Measurements from ENCODE around the gene TXNRD1. TPM values are rescaled to one million over a fixed set of nuclear protein-coding genes. Genes with fewer than 3 reads are reported as not detected.
A peak's percentile ranks its signal among the peaks of the same experiment; 100 is the strongest.

The TXNRD1 gene
- total and polyA plus RNA-seq, 2 of the 8 experiments (the other 6 are each of a cell fraction or from before 2014, with no cell fraction given) = 56.8 to 127 TPM

DNA sequence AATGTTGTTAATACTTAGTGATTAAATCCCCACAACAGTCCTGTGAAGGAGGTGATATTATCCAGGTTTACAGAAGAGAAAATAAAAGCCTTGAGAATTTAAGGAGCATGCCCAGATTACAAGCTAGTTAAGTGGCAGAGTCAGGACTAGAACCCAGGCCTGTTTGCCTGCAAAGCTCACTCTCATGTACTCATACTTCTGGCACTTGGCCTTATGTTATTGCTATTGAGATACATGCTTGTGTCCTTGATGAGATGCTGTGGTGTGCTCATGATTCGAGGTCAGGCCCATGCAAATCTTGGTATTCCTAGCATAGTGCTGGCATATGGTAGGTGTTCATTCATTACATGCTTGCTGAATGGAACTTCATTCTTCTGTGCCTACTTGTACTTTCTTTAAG, 80.4 kb downstream of the TXNRD1 start:
- Histone ChIP-seq H3K4me2 (ENCODE audit: insufficient read depth in 1 of 2, low read depth in 2 of 2, low read length in 2 of 2) (no peak overlapping the region), H3K27ac (ENCODE audit: low read depth, low read length) (no peak overlapping the region), H2BK20ac (ENCODE audit: low read length) (no peak overlapping the region), H4K20me1 (replicated peaks in 1 of 2; ENCODE audit: control insufficient read depth in 1 of 2, insufficient read depth in 2 of 2, low read length in 2 of 2) (peaks cover 8 to 20% of the 10 kb centered on the region in 2 experiments), H2AK5ac (ENCODE audit: low read depth, low read length) (no peak overlapping the region), H3K9ac (replicated peaks in 1 of 4; ENCODE audit: extremely low read depth in 1 of 4, low read depth in 3 of 4, low read length in 3 of 4) (no peak overlapping the region), H3K4me3 (ENCODE audit: extremely low read depth in 1 of 4, insufficient read depth in 2 of 4, low read depth in 3 of 4, low read length in 4 of 4) (no peak overlapping the region), H3K4ac (replicated peaks; ENCODE audit: insufficient read length, low read depth, low read length) (no peak overlapping the region), H3K79me2 (ENCODE audit: control insufficient read depth in 1 of 2, insufficient read depth in 2 of 2, low read length in 2 of 2) (peaks cover 15 to 80% of the 10 kb centered on the region in 2 experiments), H3K23me2 (ENCODE audit: low read depth, low read length) (no peaks in the 10 kb centered on the region; the same call in 1 of the 2 replicates), H3K18ac (ENCODE audit: extremely low read depth, low read length) (no peak overlapping the region), H3K79me1 (ENCODE audit: low read depth, low read length) (peaks cover 3% of the 10 kb centered on the region), H2BK15ac (ENCODE audit: low read length) (no peak overlapping the region), H4K91ac (replicated peaks; ENCODE audit: insufficient read length, low read length) (no peak overlapping the region), H2BK120ac (replicated peaks; ENCODE audit: low read depth, low read length) (no peak overlapping the region), H3K27me3 (replicated peaks in 1 of 4; ENCODE audit: control insufficient read depth in 3 of 4, extremely low read depth in 1 of 4, insufficient read depth in 3 of 4, low read length in 3 of 4) (no peaks in the 10 kb centered on the region), H3K23ac (ENCODE audit: insufficient read length) (no peak overlapping the region), H2AFZ (ENCODE audit: low read length) (no peak overlapping the region), H3K9me3 (ENCODE audit: insufficient read depth in 2 of 2, low read depth in 1 of 2, low read length in 1 of 2) (no peaks in the 10 kb centered on the region), H3K14ac (ENCODE audit: insufficient read length) (no peak overlapping the region), H2BK5ac (ENCODE audit: low read depth, low read length) (no peak overlapping the region), H3K36me3 (ENCODE audit: control insufficient read depth in 2 of 4, insufficient read depth in 4 of 4, low read length in 3 of 4) (peaks cover 4 to 36% (median 10%) of the 10 kb centered on the region in 4 experiments; a peak in 7 of 8 replicates), H3K4me1 (replicated peaks in 1 of 4; ENCODE audit: control insufficient read depth in 3 of 4, insufficient read depth in 4 of 4, low read length in 3 of 4) (peaks cover 0 to 5% (median 1%) of the 10 kb centered on the region in 4 experiments; a peak in 4 of 7 replicates), H4K8ac (ENCODE audit: extremely low read depth, insufficient read depth, low read length) (no peak overlapping the region), H4K5ac (ENCODE audit: insufficient read length, low read depth, low read length) (no peak overlapping the region), H3K56ac (replicated peaks; ENCODE audit: insufficient read length, low read depth, low read length) (no peak overlapping the region), H2BK12ac (ENCODE audit: low read depth, low read length) (no peak overlapping the region)
- 96% methylated on average over 1 of the region's 1 CpG; no CpG with 5 or more reads in 1 of the 2 experiments for WGBS, 2 experiments (ENCODE audit: extremely low coverage in 1 of 2, insufficient coverage in 1 of 2, insufficient read length in 1 of 2, insufficient replicate concordance in 2 of 2, low coverage in 1 of 2, low lambda C conversion rate in 2 of 2, missing lambda C conversion rate in 1 of 2)
- POLR2A ChIA-PET (ENCODE audit: partially characterized antibody) = interaction anchor here (1.0 to 2.0 kb wide), 3 partner anchors 10 to 80 kb away, joined by 3 to 5 read pairs (median 4); no protein-coding TSS in a partner anchor
- no peak for FAIRE-seq
- TF ChIP-seq KDM5A (IDR thresholded peaks at IDR 0.05; ENCODE audit: low read length) = no peak
- TF ChIP-seq SP2 (IDR thresholded peaks at IDR 0.05; ENCODE audit: low read length) = no peak
- no peak for TF ChIP-seq SUZ12 (IDR thresholded peaks at IDR 0.05; ENCODE audit: low read length)
- no peak for TF ChIP-seq ZNF274 (IDR thresholded peaks at IDR 0.05; ENCODE audit: borderline replicate concordance, extremely low read depth, low read length)
- TF ChIP-seq POLR2AphosphoS5 (IDR thresholded peaks at IDR 0.05; ENCODE audit: low read depth, low read length) = 0 out of 2 replicates have a peak, but pooled peaks have one; percentile 30
- CTCF ChIA-PET (ENCODE audit: partially characterized antibody) = interaction anchor here (1.2 to 9.9 kb wide), 9 partner anchors 16 to 94 kb away, joined by 4 to 75 read pairs (median 5); no protein-coding TSS in a partner anchor
- no peak for DNase-seq (ENCODE audit: low read depth in 1 of 2, low spot score in 2 of 2)

All from H1 (cell line).